K562 (cell line): ENCODE data around the gene TBX1. TPM values are rescaled to one million over a fixed set of nuclear protein-coding genes. Genes with fewer than 3 reads are reported as not detected.
A peak's percentile ranks its signal among the peaks of the same experiment; 100 is the strongest.

ENCODE experiments used
- FOXJ2 ChIP-seq: fragments of 200-800 bp; sonication (Bioruptor generic); IDR thresholded peaks from 2 replicates; pipeline ENCODE4 v1.6.1; 2016; ENCODE audit warnings: missing genetic modification characterization, missing compliant biosample characterization
- FOXP1 ChIP-seq: sonication (generic); formaldehyde crosslinking; IDR thresholded peaks from 2 replicates; pipeline ENCODE4 v1.8.0; 2022; ENCODE audit warnings: mild to moderate bottlenecking, missing genetic modification reagents
- MNT ChIP-seq, 2 experiments: fragments of 450-650 bp; conservative IDR thresholded peaks; 2 replicates each; pipeline ENCODE4 v1.6.1; 2017; ENCODE audit warnings: mild to moderate bottlenecking in 2 of 2, moderate library complexity in 2 of 2
- RFX5 ChIP-seq: IDR thresholded peaks from 2 replicates; pipeline ENCODE4 v1.6.1; 2011; ENCODE audit warnings: low read depth, mild to moderate bottlenecking, improper control_type of control experiment, low read length
- RNF2 ChIP-seq: sonication (generic); IDR thresholded peaks from 2 replicates; pipeline ENCODE4 v1.6.1; 2016
- SMARCB1 ChIP-seq: IDR thresholded peaks from 2 replicates; pipeline ENCODE4 v1.6.1; 2011; ENCODE audit warnings: improper control_type of control experiment, low read depth; ENCODE audit not compliant: insufficient read length
- TEAD1 ChIP-seq, 2 experiments: fragments of 450-650 bp in 1 of 2; sonication (generic) in 1 of 2; formaldehyde crosslinking; IDR thresholded peaks; 2 replicates each; pipeline versions ENCODE4 v1.4.0 to v1.8.0; 2020 to 2022; ENCODE audit warnings: mild to moderate bottlenecking in 2 of 2, missing genetic modification reagents in 1 of 2
- USF2 ChIP-seq: sonication (generic); formaldehyde crosslinking; IDR thresholded peaks from 2 replicates; pipeline ENCODE4 v1.5.0; 2020; ENCODE audit warnings: missing genetic modification reagents
- XRCC4 ChIP-seq: IDR thresholded peaks from one replicate; pipeline ENCODE4 v1.6.1; 2011; ENCODE audit not compliant: insufficient read depth, insufficient read length; ENCODE audit errors: extremely low read depth
- ZNF124 ChIP-seq: sonication (generic); formaldehyde crosslinking; IDR thresholded peaks from 2 replicates; pipeline ENCODE4 v1.8.1; 2022; ENCODE audit warnings: missing genetic modification reagents
- ZNF407 ChIP-seq: fragments of 450-650 bp; IDR thresholded peaks from 2 replicates; pipeline ENCODE4 v1.6.1; 2016; ENCODE audit warnings: low read depth
- ZNF766 ChIP-seq: fragments of 200-800 bp; sonication (Bioruptor generic); conservative IDR thresholded peaks from 2 replicates; pipeline ENCODE4 v1.6.1; 2016; ENCODE audit warnings: missing genetic modification characterization, missing compliant biosample characterization
- ZSCAN29 ChIP-seq: fragments of 450-650 bp; IDR thresholded peaks from 2 replicates; pipeline ENCODE4 v1.6.1; 2017
- polyA plus RNA-seq, 8 experiments: library from polyadenylated mRNA; depleted of rRNA in 4 of 8; stranded (reverse) in 5 of 8; unstranded in 3 of 8; fragments of >200 nt; fragmentation: Nextera tagmentation in 2 of 8; fragmentation: Illumina TruSeq in 1 of 8; extraction: Ambion mirVana in 2 of 8; extraction: Trizol in 1 of 8; gene quantifications; 2 replicates each; pipeline versions ENCODE4 v1.2.1 to v1.2.3, GENCODE V29; 2011 to 2014; ENCODE audit warnings: inconsistent platforms in 1 of 8, missing spikeins in 1 of 8
- total RNA-seq, 7 experiments: library from RNA; depleted of rRNA in 6 of 7; stranded (reverse); fragments of >200 nt in 6 of 7; fragmentation: Illumina TruSeq in 2 of 7; extraction: Trizol in 2 of 7; gene quantifications; 2 replicates each; pipeline versions ENCODE4 v1.2.1 to v1.2.3, GENCODE V29; 2011 to 2021; ENCODE audit warnings: low replicate concordance in 1 of 7
- TF ChIP-seq, protein P1 (sequence below): sonication (generic); formaldehyde crosslinking; IDR thresholded peaks from 2 replicates; pipeline ENCODE4 v1.4.0; 2020; ENCODE audit warnings: mild to moderate bottlenecking, missing genetic modification reagents

Gene TBX1
- total and polyA plus RNA-seq, 9 of the 15 experiments (the other 6 are each of a cell fraction or from before 2014, with no cell fraction given): 0.07 to 35.0 (median 3.9) TPM

- no peak for TF ChIP-seq MNT (conservative IDR thresholded peaks at IDR 0.05)
- TF ChIP-seq FOXP1: no peak
- no peak for TF ChIP-seq TEAD1 (CRISPR knock-in tag; IDR thresholded peaks at IDR 0.05)
- TF ChIP-seq RNF2: no peak
- TF ChIP-seq ZNF407: peak; percentile 8; the same call in 1 of the 2 replicates
- no peak for TF ChIP-seq ZNF124 (CRISPR knock-in tag)
- TF ChIP-seq USF2 (CRISPR knock-in tag): peak; percentile 20; the same call in 1 of the 2 replicates
- TF ChIP-seq SMARCB1: no peak
- no peak for TF ChIP-seq ZNF766
- no peak for TF ChIP-seq XRCC4
- no peak for TF ChIP-seq FOXJ2 (tag)
- no peak for TF ChIP-seq ZSCAN29
- no peak for TF ChIP-seq RFX5
- TF ChIP-seq, protein P1, sequence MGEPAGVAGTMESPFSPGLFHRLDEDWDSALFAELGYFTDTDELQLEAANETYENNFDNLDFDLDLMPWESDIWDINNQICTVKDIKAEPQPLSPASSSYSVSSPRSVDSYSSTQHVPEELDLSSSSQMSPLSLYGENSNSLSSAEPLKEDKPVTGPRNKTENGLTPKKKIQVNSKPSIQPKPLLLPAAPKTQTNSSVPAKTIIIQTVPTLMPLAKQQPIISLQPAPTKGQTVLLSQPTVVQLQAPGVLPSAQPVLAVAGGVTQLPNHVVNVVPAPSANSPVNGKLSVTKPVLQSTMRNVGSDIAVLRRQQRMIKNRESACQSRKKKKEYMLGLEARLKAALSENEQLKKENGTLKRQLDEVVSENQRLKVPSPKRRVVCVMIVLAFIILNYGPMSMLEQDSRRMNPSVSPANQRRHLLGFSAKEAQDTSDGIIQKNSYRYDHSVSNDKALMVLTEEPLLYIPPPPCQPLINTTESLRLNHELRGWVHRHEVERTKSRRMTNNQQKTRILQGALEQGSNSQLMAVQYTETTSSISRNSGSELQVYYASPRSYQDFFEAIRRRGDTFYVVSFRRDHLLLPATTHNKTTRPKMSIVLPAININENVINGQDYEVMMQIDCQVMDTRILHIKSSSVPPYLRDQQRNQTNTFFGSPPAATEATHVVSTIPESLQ (CRISPR knock-in tag): no peak
Observed at GRCh38 chr22:19807161-19807913, 46.8 kb downstream of the TBX1 start (continued).
